ENCODE measurements around the gene RBM43.
"Not testable (repeated sequence)": the region's sequence is repeated elsewhere in the genome, so short reads cannot be mapped to it uniquely, and the experiment has no call there.

The RBM43 gene

DNA sequence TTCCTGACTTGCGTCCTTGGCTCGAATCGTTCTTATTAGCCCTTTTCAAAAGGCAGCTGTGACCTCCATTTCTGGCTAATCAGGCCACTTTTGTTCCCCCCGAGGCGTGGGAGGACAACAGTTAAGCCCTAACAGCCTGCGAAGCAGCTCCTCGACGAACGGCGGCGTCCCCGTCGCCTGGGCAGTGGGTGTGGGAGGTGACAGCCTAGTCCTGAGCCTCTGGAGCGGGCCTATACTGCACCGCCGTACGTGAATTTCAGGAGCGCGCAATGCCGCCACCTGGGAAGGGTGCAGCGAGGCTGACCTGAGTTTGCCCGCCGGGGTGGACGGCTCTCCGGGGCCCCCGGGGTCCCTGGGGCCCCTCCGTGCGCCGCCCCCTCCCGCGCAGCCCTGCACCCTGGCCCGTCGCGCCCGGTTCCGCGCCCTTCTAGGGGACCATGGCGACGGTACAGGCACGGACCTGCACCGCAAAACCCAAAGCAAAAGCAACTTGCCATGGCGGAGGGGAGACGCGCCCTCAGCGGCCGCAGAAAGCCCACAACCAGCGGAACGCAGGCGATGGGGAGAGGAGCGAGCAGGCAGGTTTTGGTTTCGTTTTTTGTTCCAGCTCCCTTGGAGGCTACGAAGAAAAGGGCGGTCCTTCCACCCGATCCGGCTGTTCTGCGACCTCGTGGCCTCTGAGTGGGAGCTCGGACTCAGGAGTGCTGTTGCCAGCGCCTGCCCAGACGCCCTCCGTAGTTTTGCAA, at the start of gene RBM43:
Gene RBM43 (minus strand): TSS at position 633 of the 746 bp plus-strand sequence. CDS start 136 bp downstream, at position 497.
- Mint-ChIP-seq H3K9me3 (no peaks in the 10 kb centered on the region), H3K4me1 (peaks cover 23% of the 10 kb centered on the region)

DNA sequence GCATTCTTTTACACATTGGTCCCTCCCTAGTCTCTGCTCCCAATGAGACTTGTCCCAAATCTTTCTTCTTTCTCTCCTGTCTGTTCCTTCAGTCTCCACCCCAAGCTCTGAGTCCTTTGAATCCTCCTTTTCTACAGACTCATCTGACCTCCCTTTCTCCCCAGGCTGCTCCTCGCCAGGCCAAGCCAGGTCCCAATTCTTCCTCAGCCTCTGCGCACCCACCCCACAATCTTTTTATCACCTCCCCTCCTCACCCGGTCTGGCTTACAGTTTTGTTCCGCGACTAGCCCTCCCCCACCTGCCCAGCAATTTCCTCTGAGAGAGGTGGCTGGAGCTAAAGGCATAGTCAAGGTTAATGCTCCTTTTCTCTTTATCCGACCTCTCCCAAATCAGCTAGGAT, 48.6 kb upstream of the RBM43 start:
- H3K4me1 Mint-ChIP-seq; H3K4me3 Mint-ChIP-seq; DNase-seq (ENCODE audit: low spot score in 2 of 2); H3K9me3 Mint-ChIP-seq; H3K27ac Mint-ChIP-seq (ENCODE audit: low read depth); ATAC-seq (replicated peaks; ENCODE audit: extremely low read depth, poor library complexity, severe bottlenecking); H3K36me3 Mint-ChIP-seq (ENCODE audit: insufficient read depth): not testable (repeated sequence)
- H3K27me3 Mint-ChIP-seq: peaks cover 15% of the 10 kb centered on the region

More for the DNA sequence above, at the start of gene RBM43:
- Mint-ChIP-seq H3K27me3 (no peaks in the 10 kb centered on the region), H3K4me3 (peak within 1 kb of the TSS; percentile 89), H3K36me3 (ENCODE audit: insufficient read depth) (peaks cover 18% of the 10 kb centered on the region), H3K27ac (ENCODE audit: low read depth) (peak within 1 kb of the TSS; percentile 97)
- ATAC-seq (replicated peaks; ENCODE audit: extremely low read depth, poor library complexity, severe bottlenecking) (peak; percentile 85), DNase-seq (ENCODE audit: low spot score in 2 of 2) (peak; percentile 69 to 78)

DNA sequence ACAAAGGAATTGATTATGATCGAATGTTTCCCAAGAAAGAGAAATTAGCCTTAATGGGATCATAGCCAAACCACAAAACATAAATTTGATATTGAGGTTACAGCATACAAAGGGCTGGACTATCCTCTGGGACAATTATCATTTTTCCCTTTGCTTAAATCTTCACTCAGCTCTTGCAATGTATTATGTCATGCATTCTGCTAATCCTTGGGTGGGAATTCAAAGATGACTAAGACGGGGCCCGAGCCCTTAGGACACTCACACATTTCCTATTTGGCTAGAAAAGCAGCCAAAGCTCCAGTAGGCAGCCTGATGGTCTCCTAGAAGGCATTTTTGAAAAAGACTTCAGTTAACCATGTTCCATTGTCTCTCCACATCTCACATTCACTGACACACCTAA, 45.0 kb upstream of the RBM43 start:
- Mint-ChIP-seq H3K9me3 (no peaks in the 10 kb centered on the region), H3K4me3 (no peak overlapping the region)
- DNase-seq (ENCODE audit: low spot score in 2 of 2): no peak

DNA sequence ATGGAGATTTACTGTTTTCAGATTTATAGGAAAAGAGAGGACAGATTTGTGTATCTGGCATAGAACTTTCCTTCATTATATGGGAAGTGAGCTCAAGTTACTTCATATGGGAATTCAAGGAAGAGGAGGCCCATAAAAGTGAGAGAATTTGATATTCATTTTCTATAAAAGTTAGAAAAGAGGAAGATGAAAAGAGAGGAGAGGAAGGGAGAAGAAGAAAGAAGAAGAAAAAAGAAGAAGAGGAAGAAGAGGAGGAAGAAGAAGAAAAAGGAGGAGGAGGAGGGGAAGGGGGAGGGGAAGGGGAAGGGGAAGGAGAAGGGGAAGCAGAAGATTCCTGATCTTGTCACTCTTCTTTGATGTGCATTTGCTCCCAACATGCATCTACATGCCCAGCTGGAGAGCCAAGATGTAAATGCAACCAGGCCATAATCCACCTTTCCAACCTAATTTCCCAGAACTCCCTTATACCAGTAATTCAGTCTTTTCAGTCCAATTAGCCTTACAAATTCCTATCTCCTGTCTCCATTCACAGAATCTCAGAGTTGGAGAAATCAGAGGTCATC, 43.5 kb upstream of the RBM43 start:
- Mint-ChIP-seq H3K4me1 (no peaks in the 10 kb centered on the region), H3K27me3 (peaks cover 26% of the 10 kb centered on the region)
- DNase-seq (ENCODE audit: low spot score in 2 of 2): no peak

More for the DNA sequence above, 45.0 kb upstream of the RBM43 start:
- Mint-ChIP-seq H3K4me1 (no peaks in the 10 kb centered on the region), H3K36me3 (ENCODE audit: insufficient read depth) (no peaks in the 10 kb centered on the region), H3K27ac (ENCODE audit: low read depth) (no peak overlapping the region), H3K27me3 (peaks cover 15% of the 10 kb centered on the region)
- ATAC-seq (replicated peaks; ENCODE audit: extremely low read depth, poor library complexity, severe bottlenecking): no peak

DNA sequence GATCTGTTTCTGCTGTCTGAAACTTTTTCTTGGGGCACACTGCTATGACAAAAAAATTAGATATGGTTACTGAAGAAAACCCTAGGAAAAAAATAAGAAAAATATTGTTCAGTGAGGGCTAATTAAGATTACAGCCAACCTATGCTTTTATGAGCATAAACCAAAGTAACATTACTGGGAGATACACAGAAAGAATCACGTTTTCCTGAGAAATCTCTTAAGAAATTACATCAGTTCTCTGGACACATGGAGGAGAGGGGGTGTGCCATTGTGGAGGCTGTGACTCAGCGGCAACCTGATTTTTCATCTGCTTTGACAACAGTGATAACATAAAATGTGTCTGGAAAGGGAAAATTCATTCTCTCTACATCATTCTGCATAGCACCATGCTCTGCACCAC, 41.2 kb upstream of the RBM43 start:
- DNase-seq (ENCODE audit: low spot score in 2 of 2) (no peak), ATAC-seq (replicated peaks; ENCODE audit: extremely low read depth, poor library complexity, severe bottlenecking) (no peak)
- no peaks in the 10 kb centered on the region for H3K4me1 Mint-ChIP-seq
- no peak overlapping the region for H3K4me3 Mint-ChIP-seq
- no peaks in the 10 kb centered on the region for H3K36me3 Mint-ChIP-seq (ENCODE audit: insufficient read depth)
- peaks cover 32% of the 10 kb centered on the region for H3K27me3 Mint-ChIP-seq
- no peaks in the 10 kb centered on the region for H3K9me3 Mint-ChIP-seq
- no peak overlapping the region for H3K27ac Mint-ChIP-seq (ENCODE audit: low read depth)

More for the DNA sequence above, 43.5 kb upstream of the RBM43 start:
- Mint-ChIP-seq H3K36me3 (ENCODE audit: insufficient read depth) (no peaks in the 10 kb centered on the region), H3K27ac (ENCODE audit: low read depth) (no peak overlapping the region), H3K9me3 (no peaks in the 10 kb centered on the region), H3K4me3 (no peak overlapping the region)
- ATAC-seq (replicated peaks; ENCODE audit: extremely low read depth, poor library complexity, severe bottlenecking): no peak

DNA sequence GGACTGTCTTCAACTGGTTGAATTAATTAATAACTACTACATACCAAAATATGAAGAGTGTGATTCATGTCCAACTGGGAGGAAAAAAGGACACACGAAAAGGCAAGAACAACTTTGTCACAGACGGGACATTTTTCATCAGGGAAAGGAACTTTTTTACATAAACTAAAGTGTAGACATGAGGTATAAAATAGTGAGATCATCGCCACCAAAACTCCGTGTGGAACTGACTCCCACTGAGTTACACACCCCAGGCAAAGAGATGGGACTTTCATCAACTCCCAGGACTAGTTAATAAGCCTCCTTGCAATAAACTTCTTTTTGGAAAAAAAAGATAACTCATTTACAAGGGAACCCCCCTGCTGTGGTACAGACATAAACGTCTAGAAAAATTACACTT, 40.7 kb upstream of the RBM43 start:
- H3K4me1 Mint-ChIP-seq: no peaks in the 10 kb centered on the region
- DNase-seq (ENCODE audit: low spot score in 2 of 2): no peak
- H3K36me3 Mint-ChIP-seq (ENCODE audit: insufficient read depth): no peaks in the 10 kb centered on the region
- H3K4me3 Mint-ChIP-seq: no peak overlapping the region
- H3K9me3 Mint-ChIP-seq: no peaks in the 10 kb centered on the region
- peaks cover 27% of the 10 kb centered on the region for H3K27me3 Mint-ChIP-seq
- H3K27ac Mint-ChIP-seq (ENCODE audit: low read depth): no peak overlapping the region
- no peak for ATAC-seq (replicated peaks; ENCODE audit: extremely low read depth, poor library complexity, severe bottlenecking)

DNA sequence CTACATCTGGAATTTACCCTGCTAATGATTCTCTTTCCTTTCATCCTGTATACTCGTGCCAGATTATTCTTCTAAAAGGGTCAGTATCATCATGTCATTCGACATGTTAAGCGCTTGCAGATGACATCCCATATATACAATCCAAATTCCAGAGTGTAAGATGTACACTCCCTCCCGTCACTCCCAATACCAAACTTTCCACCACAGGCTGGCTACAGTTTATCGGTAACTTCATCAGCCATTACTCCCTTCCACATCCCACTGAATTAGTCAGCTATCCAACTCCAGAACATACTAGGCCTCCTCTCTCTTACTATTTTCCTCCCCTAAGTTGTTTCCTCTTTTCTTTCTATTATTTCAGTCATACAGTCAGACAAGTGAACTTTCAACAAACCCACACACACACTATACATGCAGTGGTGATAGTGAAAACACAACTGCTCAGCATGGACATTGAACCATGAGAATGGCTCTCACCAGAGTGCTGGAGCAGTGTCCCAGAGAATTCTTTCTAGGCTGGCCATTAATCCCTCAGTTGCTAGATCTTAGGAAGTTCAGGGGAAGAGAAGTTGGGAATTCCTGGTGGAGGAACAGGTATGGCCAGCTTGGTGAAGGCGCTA, 38.4 kb upstream of the RBM43 start:
- Mint-ChIP-seq H3K36me3 (ENCODE audit: insufficient read depth) (no peaks in the 10 kb centered on the region), H3K27ac (ENCODE audit: low read depth) (no peak overlapping the region), H3K27me3 (peaks cover 19% of the 10 kb centered on the region), H3K4me3 (no peak overlapping the region), H3K4me1 (no peaks in the 10 kb centered on the region), H3K9me3 (no peaks in the 10 kb centered on the region)
- no peak for DNase-seq (ENCODE audit: low spot score in 2 of 2)
- no peak for ATAC-seq (replicated peaks; ENCODE audit: extremely low read depth, poor library complexity, severe bottlenecking)

DNA sequence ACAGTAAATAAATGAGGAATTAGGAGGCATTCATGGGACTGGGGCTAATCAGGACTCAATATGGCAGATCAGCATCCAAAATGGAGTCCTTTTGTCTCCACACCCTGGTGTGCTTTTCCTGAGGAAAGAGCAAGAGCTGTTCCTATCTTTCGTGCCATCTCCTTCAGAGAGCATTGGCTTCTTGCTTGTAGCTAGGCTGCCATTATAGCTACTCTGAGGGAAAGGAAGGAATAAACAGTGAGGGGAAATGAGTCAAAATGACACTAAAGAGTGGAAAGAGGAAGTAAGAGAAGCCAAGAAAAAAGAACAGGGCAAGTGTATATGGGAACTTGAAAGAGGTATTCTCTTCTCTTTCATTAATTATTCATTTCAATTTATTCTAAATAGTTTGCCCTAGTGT, 36.2 kb upstream of the RBM43 start:
- Mint-ChIP-seq H3K9me3 (no peaks in the 10 kb centered on the region), H3K4me1 (no peaks in the 10 kb centered on the region), H3K27me3 (peaks cover 19% of the 10 kb centered on the region), H3K36me3 (ENCODE audit: insufficient read depth) (no peaks in the 10 kb centered on the region), H3K27ac (ENCODE audit: low read depth) (no peak overlapping the region), H3K4me3 (no peak overlapping the region)
- no peak for DNase-seq (ENCODE audit: low spot score in 2 of 2)
- no peak for ATAC-seq (replicated peaks; ENCODE audit: extremely low read depth, poor library complexity, severe bottlenecking)

DNA sequence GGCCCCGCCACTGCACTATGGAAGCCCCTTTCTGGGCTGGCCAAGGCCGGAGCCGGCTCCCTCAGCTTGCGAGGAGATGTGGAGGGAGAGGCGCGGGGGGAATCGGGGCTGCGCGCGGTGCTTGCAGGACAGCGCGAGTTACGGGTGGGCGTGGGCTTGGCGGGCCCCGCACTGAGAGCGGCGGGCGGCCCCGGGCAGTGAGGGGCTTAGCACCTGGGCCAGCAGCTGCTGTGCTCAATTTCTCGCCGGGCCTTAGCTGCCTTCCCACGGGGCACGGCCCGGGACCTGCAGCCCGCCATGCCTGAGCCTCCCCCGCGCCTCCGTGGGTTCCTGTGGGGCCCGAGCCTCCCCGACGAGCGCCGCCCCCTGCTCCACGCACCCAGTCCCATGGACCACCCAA, 34.3 kb upstream of the RBM43 start:
- ATAC-seq (replicated peaks; ENCODE audit: extremely low read depth, poor library complexity, severe bottlenecking); H3K27ac Mint-ChIP-seq (ENCODE audit: low read depth); DNase-seq (ENCODE audit: low spot score in 2 of 2); H3K4me1 Mint-ChIP-seq; H3K36me3 Mint-ChIP-seq (ENCODE audit: insufficient read depth); H3K9me3 Mint-ChIP-seq; H3K4me3 Mint-ChIP-seq: not testable (repeated sequence)
- peaks cover 15% of the 10 kb centered on the region for H3K27me3 Mint-ChIP-seq

DNA sequence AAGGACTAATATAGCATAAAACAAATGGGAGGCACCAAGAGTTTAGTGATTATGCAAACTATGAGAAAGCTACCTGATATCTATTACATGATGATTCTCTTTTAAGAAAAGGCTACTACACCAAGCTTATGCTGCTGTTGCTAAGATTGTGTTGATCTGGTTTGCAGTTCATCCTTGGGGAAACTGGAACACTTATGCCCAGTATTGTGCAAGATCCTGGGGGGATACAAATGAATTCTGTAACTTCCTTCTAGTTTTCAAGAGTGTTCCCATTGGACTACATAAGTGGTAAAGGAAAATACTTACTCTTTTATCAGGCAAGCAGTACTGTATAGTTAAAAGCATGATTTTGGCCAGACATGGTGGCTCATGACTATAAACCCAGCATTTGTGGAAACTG, 30.9 kb upstream of the RBM43 start:
- H3K27ac Mint-ChIP-seq (ENCODE audit: low read depth): no peak overlapping the region
- peaks cover 5% of the 10 kb centered on the region for H3K9me3 Mint-ChIP-seq
- DNase-seq (ENCODE audit: low spot score in 2 of 2): no peak
- peaks cover 18% of the 10 kb centered on the region for H3K36me3 Mint-ChIP-seq (ENCODE audit: insufficient read depth)
- H3K4me3 Mint-ChIP-seq: no peak overlapping the region
- peaks cover 10% of the 10 kb centered on the region for H3K4me1 Mint-ChIP-seq
- H3K27me3 Mint-ChIP-seq: no peaks in the 10 kb centered on the region
- no peak for ATAC-seq (replicated peaks; ENCODE audit: extremely low read depth, poor library complexity, severe bottlenecking)

DNA sequence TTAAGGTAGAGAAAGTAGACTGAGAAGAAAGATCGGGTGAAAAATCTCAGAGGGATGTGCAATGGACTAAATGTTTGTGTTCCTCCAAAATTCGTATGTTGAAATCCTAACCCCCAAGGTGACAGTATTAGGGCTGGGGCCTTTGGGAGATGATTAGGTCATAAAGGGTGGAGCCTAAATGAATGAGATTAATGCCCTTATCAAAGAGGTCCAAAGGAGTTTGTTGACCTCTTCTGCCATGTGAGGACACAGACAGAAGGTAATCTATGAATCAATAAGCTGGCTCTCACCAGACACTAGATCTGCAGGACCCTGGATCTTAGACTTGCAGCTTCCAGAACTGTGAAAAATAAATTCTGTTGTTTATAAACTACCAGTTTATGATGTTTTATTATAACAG, 30.5 kb upstream of the RBM43 start:
- no peak overlapping the region for H3K4me3 Mint-ChIP-seq

DNA sequence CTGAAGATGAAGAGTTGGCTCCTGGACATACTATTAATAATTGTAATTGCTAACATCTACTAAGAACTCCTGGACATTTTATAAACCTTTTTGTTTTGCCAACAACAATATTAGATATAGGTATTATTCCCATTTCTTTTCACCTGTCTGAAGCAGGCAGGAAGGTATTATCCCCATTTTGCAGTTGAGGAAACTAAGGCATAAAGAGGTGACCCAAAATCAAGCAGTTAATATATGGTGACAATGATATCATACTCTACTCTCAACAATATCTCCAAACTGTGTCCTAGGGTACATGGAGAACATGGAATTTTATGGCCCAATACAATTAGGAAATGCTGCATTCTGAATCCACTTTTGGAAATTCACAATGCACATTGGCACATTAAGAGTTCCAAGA, 29.6 kb upstream of the RBM43 start:
- H3K27me3 Mint-ChIP-seq: no peaks in the 10 kb centered on the region
- no peak overlapping the region for H3K27ac Mint-ChIP-seq (ENCODE audit: low read depth)
- ATAC-seq (replicated peaks; ENCODE audit: extremely low read depth, poor library complexity, severe bottlenecking) (no peak), DNase-seq (ENCODE audit: low spot score in 2 of 2) (no peak)
- peaks cover 23% of the 10 kb centered on the region for H3K4me1 Mint-ChIP-seq
- H3K36me3 Mint-ChIP-seq (ENCODE audit: insufficient read depth): peaks cover 18% of the 10 kb centered on the region
- H3K9me3 Mint-ChIP-seq: peaks cover 5% of the 10 kb centered on the region
- no peak overlapping the region for H3K4me3 Mint-ChIP-seq

More for the DNA sequence above, 30.5 kb upstream of the RBM43 start:
- Mint-ChIP-seq H3K27ac (ENCODE audit: low read depth) (no peak overlapping the region), H3K9me3 (peaks cover 5% of the 10 kb centered on the region), H3K36me3 (ENCODE audit: insufficient read depth) (peaks cover 18% of the 10 kb centered on the region), H3K4me1 (peaks cover 14% of the 10 kb centered on the region), H3K27me3 (no peaks in the 10 kb centered on the region)
- ATAC-seq (replicated peaks; ENCODE audit: extremely low read depth, poor library complexity, severe bottlenecking) (no peak), DNase-seq (ENCODE audit: low spot score in 2 of 2) (no peak)

Data from central memory CD8-positive, alpha-beta T cell (primary cell).